IMR-90 (cell line): Measurements from ENCODE around the gene PLAGL1. TPM values are rescaled to one million over a fixed set of nuclear protein-coding genes. Genes with fewer than 3 reads are reported as not detected.

Experiments used
- ATAC-seq: fragments of 200-7000 bp; cut with Tn5 transposase; 2 replicates; pipeline ENCODE4 v1.9.1; 2020; ENCODE audit warnings: low read depth, mild to moderate bottlenecking, moderate library complexity
- BruUV-seq: library from RNA; stranded (reverse); fragments of 400-500 nt; replicated peaks from 2 replicates; lab custom pipeline; 2021; lab: Mats Ljungman, UMichigan
- CTCF ChIA-PET: fragments of 300-600 bp; formaldehyde crosslinking; extraction: SDS; loops from one replicate; lab custom pipeline; 2021; ENCODE audit warnings: antibody characterized with exemption; lab: Yijun Ruan, JAX
- POLR2A ChIA-PET: fragments of 300-600 bp; sonication (Branson Sonifier 250); formaldehyde crosslinking; loops from one replicate; lab custom pipeline; 2022; ENCODE audit warnings: antibody characterized with exemption; ENCODE audit not compliant: unreplicated experiment; lab: Charles Lee
- DNase-seq: peaks from one replicate; pipeline ENCODE4 v3.0.0; 2013
- H2AFZ ChIP-seq: replicated peaks from 2 replicates; pipeline ENCODE3; 2013; ENCODE audit warnings: low read length, mild to moderate bottlenecking; ENCODE audit not compliant: poor library complexity
- H2AK5ac ChIP-seq: 2 replicates; pipeline ENCODE4 v1.6.1; 2013; ENCODE audit warnings: low read depth, low read length, inconsistent platforms
- H2AK9ac ChIP-seq: replicated peaks from 2 replicates; pipeline ENCODE3; 2013; ENCODE audit warnings: mild to moderate bottlenecking, low read depth, low read length, moderate library complexity; ENCODE audit not compliant: poor library complexity
- H2BK120ac ChIP-seq: 2 replicates; pipeline ENCODE4 v1.6.1; 2013; ENCODE audit warnings: low read depth, low read length, inconsistent platforms
- H2BK15ac ChIP-seq: 3 replicates; pipeline ENCODE4 v1.6.1; 2013; ENCODE audit warnings: low read depth, low read length, inconsistent platforms
- H2BK20ac ChIP-seq: 2 replicates; pipeline ENCODE4 v1.6.1; 2013; ENCODE audit warnings: low read depth, mild to moderate bottlenecking, inconsistent platforms, low read length, moderate library complexity
- H2BK5ac ChIP-seq: 2 replicates; pipeline ENCODE4 v1.6.1; 2013; ENCODE audit warnings: mild to moderate bottlenecking, low read depth, low read length, inconsistent platforms; ENCODE audit not compliant: poor library complexity, severe bottlenecking
- H3K14ac ChIP-seq: replicated peaks from 2 replicates; pipeline ENCODE4 v1.6.1; 2013; ENCODE audit warnings: low read depth, low read length, inconsistent platforms
- H3K18ac ChIP-seq: 2 replicates; pipeline ENCODE4 v1.6.1; 2013; ENCODE audit warnings: low read depth, low read length, control low read depth
- H3K23ac ChIP-seq: 2 replicates; pipeline ENCODE4 v1.6.1; 2013; ENCODE audit warnings: low read depth, low read length, inconsistent platforms
- H3K27ac ChIP-seq: 2 replicates; pipeline ENCODE4 v1.5.1; 2013; ENCODE audit warnings: mild to moderate bottlenecking, control low read depth, low read length; ENCODE audit not compliant: insufficient read depth
- H3K27me3 ChIP-seq: 2 replicates; pipeline ENCODE4 v1.6.1; 2013; ENCODE audit warnings: low read length; ENCODE audit not compliant: control insufficient read depth, insufficient read depth
- H3K36me3 ChIP-seq: 2 replicates; pipeline ENCODE4 v1.6.1; 2013; ENCODE audit warnings: low read length, mixed read lengths; ENCODE audit not compliant: control insufficient read depth, insufficient read depth
- H3K4ac ChIP-seq: 2 replicates; pipeline ENCODE4 v1.6.1; 2013; ENCODE audit warnings: low read depth, low read length, inconsistent platforms
- H3K4me1 ChIP-seq: 2 replicates; pipeline ENCODE4 v1.6.1; 2013; ENCODE audit warnings: low read length, mixed read lengths; ENCODE audit not compliant: control insufficient read depth, insufficient read depth
- H3K4me2 ChIP-seq: 2 replicates; pipeline ENCODE4 v1.6.1; 2013; ENCODE audit warnings: low read depth, mild to moderate bottlenecking, control low read depth, low read length, moderate library complexity
- H3K4me3 ChIP-seq: 2 replicates; pipeline ENCODE4 v1.5.1; 2013; ENCODE audit warnings: low read depth, mild to moderate bottlenecking, control low read depth, low read length, moderate library complexity; ENCODE audit not compliant: insufficient read depth
- H3K56ac ChIP-seq: 2 replicates; pipeline ENCODE4 v1.6.1; 2013; ENCODE audit warnings: low read length, inconsistent platforms; ENCODE audit not compliant: insufficient read depth; ENCODE audit errors: extremely low read depth
- H3K79me1 ChIP-seq, 2 experiments: 2 replicates each; pipeline ENCODE4 v1.6.1; 2013; ENCODE audit warnings: low read length in 2 of 2, inconsistent platforms in 1 of 2, low read depth in 1 of 2
- H3K9ac ChIP-seq: 2 replicates; pipeline ENCODE4 v1.6.1; 2013; ENCODE audit warnings: low read depth, low read length, control low read depth
- H3K9me1 ChIP-seq: 2 replicates; pipeline ENCODE4 v1.6.1; 2013; ENCODE audit warnings: low read length, inconsistent platforms; ENCODE audit not compliant: insufficient read depth
- H3K9me3 ChIP-seq: 2 replicates; pipeline ENCODE4 v1.6.1; 2013; ENCODE audit warnings: low read length; ENCODE audit not compliant: control insufficient read depth, insufficient read depth
- H4K20me1 ChIP-seq: 2 replicates; pipeline ENCODE4 v1.6.1; 2013; ENCODE audit warnings: low read length, inconsistent platforms; ENCODE audit not compliant: insufficient read depth
- H4K5ac ChIP-seq: 2 replicates; pipeline ENCODE4 v1.6.1; 2013; ENCODE audit warnings: mild to moderate bottlenecking, low read depth, low read length, control low read depth
- H4K8ac ChIP-seq, 2 experiments: 2 replicates each; pipeline ENCODE4 v1.6.1; 2013; ENCODE audit warnings: low read depth in 2 of 2, low read length in 2 of 2, control low read depth in 1 of 2, inconsistent platforms in 1 of 2
- H4K91ac ChIP-seq: 2 replicates; pipeline ENCODE4 v1.6.1; 2013; ENCODE audit warnings: low read depth, low read length, inconsistent platforms; ENCODE audit not compliant: insufficient read depth
- CEBPB ChIP-seq: IDR thresholded peaks from 2 replicates; pipeline ENCODE4 v1.6.1; 2012; ENCODE audit warnings: low read depth, low read length, improper control_type of control experiment
- NFE2L2 ChIP-seq: fragments of 150-350 bp; IDR thresholded peaks from 2 replicates; pipeline ENCODE4 v1.6.1; 2016; ENCODE audit warnings: low read depth, mild to moderate bottlenecking, low read length
- RAD21 ChIP-seq: IDR thresholded peaks from 2 replicates; pipeline ENCODE4 v1.6.1; 2012; ENCODE audit warnings: low read length, improper control_type of control experiment
- WGBS, 2 experiments: methylation state at CpG; one replicate each; pipeline versions ENCODE4 v1.1.5 to v1.1.7; 2013; ENCODE audit warnings: missing lambda C conversion rate in 2 of 2; ENCODE audit not compliant: insufficient read length in 1 of 2; ENCODE audit errors: extremely low coverage in 2 of 2; 5-methylcytosine and 5-hydroxymethylcytosine counted together
- dilution Hi-C: fragments of 300-500 bp; cut with HindIII; formaldehyde crosslinking; loops from one replicate; pipeline ENCODE4 v1.14.3; 2018; ENCODE audit warnings: low sequenced_read_pairs; ENCODE audit not compliant: unreplicated experiment
- in situ Hi-C: fragments of 300-500 bp; cut with MboI; formaldehyde crosslinking; loops from 3 replicates; pipeline ENCODE4 v1.14.3; 2019; ENCODE audit warnings: low sequenced_read_pairs, inconsistent platforms, mixed read lengths
- intact Hi-C: fragments of 100-400 bp; cut with micrococcal nuclease; formaldehyde crosslinking; loops from 2 replicates; pipeline ENCODE4 v1.10.0; 2022
- polyA plus RNA-seq, 3 experiments: library from polyadenylated mRNA; depleted of rRNA; stranded (reverse); fragments of >200 nt; gene quantifications; 2 replicates each; pipeline ENCODE4 v1.2.3, GENCODE V29; 2012; ENCODE audit warnings: low replicate concordance in 1 of 3
- total RNA-seq: library from RNA; depleted of rRNA; stranded (reverse); fragments of >200 nt; gene quantifications from 2 replicates; pipeline ENCODE4 v1.2.3, GENCODE V29; 2012

Gene PLAGL1
- total and polyA plus RNA-seq, 2 of the 4 experiments (the other 2 are of a cell fraction), result 23.3 to 73.8 TPM

GRCh38 chr6:143950875-143951274, 57.2 kb downstream of the PLAGL1 start:
- DNase-seq (no peak), ATAC-seq (no peak)
- Histone ChIP-seq H3K18ac (no peak overlapping the region), H3K9me1 (no peaks in the 10 kb centered on the region), H3K9me3 (no peaks in the 10 kb centered on the region), H3K27ac (no peak overlapping the region), H2BK20ac (no peak overlapping the region), H3K4ac (no peak overlapping the region), H2AK9ac (no peak overlapping the region), H3K14ac (no peak overlapping the region), H3K4me1 (no peaks in the 10 kb centered on the region), H3K56ac (no peak overlapping the region), H4K20me1 (no peaks in the 10 kb centered on the region), H3K4me3 (no peak overlapping the region), H4K91ac (no peak overlapping the region), H3K4me2 (no peak overlapping the region), H3K27me3 (0 out of 2 replicates have a peak, but pooled peaks cover 2% of the 10 kb centered on the region), H4K5ac (no peak overlapping the region), H3K23ac (no peak overlapping the region), H2AK5ac (no peak overlapping the region), H2BK15ac (no peak overlapping the region), H2BK5ac (no peak overlapping the region), H3K36me3 (peaks cover 16% of the 10 kb centered on the region), H3K9ac (no peak overlapping the region), H3K79me1 (no peaks in the 10 kb centered on the region), H4K8ac (no peak overlapping the region), H2AFZ (no peak overlapping the region), H2BK120ac (no peak overlapping the region)
- POLR2A ChIA-PET, result no interaction called here
- WGBS, 2 experiments, result no CpG with 5 or more reads among the region's 3 CpGs
- CTCF ChIA-PET, result interaction anchor here (1.1 to 1.5 kb wide), 2 partner anchors 10 to 11 kb away, joined by 3 to 4 read pairs; no protein-coding TSS in a partner anchor
- BruUV-seq, result no TSS peak
- in situ Hi-C loops (no loop called here), dilution Hi-C loops (no loop called here), intact Hi-C loops (no loop called here)
- TF ChIP-seq CEBPB (no peak), NFE2L2 (no peak), RAD21 (no peak)
